ENCODE results near the gene KIAA1958. TPM values are rescaled to one million over a fixed set of nuclear protein-coding genes. Genes with fewer than 3 reads are reported as not detected.

Gene KIAA1958
- polyA plus RNA-seq, 3 donors: 1.9 to 4.2 (median 1.9) TPM

DNA sequence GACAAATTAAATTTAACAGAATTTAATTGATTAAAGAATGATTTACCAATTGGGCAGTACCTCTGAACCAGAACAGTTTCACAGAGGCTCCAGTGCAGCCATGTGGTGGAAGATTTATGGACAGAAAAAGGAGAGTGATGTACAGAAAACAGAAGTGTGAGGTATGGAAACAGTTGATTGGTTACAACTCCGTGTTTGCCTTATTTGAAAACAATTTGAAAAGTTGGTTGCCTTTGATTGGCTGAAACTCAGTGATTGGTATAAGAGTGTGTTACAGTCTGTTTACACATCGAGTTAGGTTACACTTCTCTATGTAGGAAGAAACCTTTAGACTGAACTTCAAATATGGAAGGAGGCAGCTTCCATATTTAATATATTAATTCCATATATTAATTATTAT, 30.1 kb downstream of the KIAA1958 start:
- peaks cover 14% of the 10 kb centered on the region for H3K4me1 Mint-ChIP-seq
- H4K20me1 ChIP-seq (ENCODE audit: insufficient read depth, low read length): no peaks in the 10 kb centered on the region
- no peaks in the 10 kb centered on the region for H3K36me3 ChIP-seq (replicated peaks in 1 of 2; ENCODE audit: control insufficient read depth in 1 of 2, insufficient read depth in 2 of 2, low read length in 2 of 2)
- H3K79me2 ChIP-seq (ENCODE audit: insufficient read depth, low read length): no peaks in the 10 kb centered on the region
- H3K4me2 ChIP-seq (replicated peaks; ENCODE audit: extremely low read depth, low read length, poor library complexity, severe bottlenecking): no peak overlapping the region
- no peaks in the 10 kb centered on the region for H3K27me3 ChIP-seq (ENCODE audit: control insufficient read depth in 2 of 2, insufficient read depth in 2 of 2, low read length in 2 of 2)
- no peaks in the 10 kb centered on the region for H3K9me3 ChIP-seq (replicated peaks in 1 of 2; ENCODE audit: control insufficient read depth in 1 of 2, insufficient read depth in 1 of 2, low read length in 2 of 2)
- TF ChIP-seq, protein P1, sequence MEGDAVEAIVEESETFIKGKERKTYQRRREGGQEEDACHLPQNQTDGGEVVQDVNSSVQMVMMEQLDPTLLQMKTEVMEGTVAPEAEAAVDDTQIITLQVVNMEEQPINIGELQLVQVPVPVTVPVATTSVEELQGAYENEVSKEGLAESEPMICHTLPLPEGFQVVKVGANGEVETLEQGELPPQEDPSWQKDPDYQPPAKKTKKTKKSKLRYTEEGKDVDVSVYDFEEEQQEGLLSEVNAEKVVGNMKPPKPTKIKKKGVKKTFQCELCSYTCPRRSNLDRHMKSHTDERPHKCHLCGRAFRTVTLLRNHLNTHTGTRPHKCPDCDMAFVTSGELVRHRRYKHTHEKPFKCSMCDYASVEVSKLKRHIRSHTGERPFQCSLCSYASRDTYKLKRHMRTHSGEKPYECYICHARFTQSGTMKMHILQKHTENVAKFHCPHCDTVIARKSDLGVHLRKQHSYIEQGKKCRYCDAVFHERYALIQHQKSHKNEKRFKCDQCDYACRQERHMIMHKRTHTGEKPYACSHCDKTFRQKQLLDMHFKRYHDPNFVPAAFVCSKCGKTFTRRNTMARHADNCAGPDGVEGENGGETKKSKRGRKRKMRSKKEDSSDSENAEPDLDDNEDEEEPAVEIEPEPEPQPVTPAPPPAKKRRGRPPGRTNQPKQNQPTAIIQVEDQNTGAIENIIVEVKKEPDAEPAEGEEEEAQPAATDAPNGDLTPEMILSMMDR (IDR thresholded peaks at IDR 0.05): no peak
- H3K27ac Mint-ChIP-seq: no peak overlapping the region
- H3K4me1 ChIP-seq (ENCODE audit: control insufficient read depth in 1 of 2, insufficient read depth in 2 of 2, low read length in 2 of 2): peaks cover 2 to 6% of the 10 kb centered on the region in 2 donors
- no peak overlapping the region for H3K4me3 ChIP-seq (replicated peaks in 1 of 3; ENCODE audit: low read depth in 2 of 3, low read length in 3 of 3)
- no peak overlapping the region for H3K9ac ChIP-seq (ENCODE audit: insufficient read depth, low read length, poor library complexity, severe bottlenecking)
- H3K36me3 Mint-ChIP-seq: no peaks in the 10 kb centered on the region
- H3K4me3 Mint-ChIP-seq: no peak overlapping the region
- WGBS (ENCODE audit: insufficient coverage): no CpG with 5 or more reads among the region's 2 CpGs
- no peak for DNase-seq
- no peaks in the 10 kb centered on the region for H3K9me3 Mint-ChIP-seq
- intact Hi-C loops (cut with micrococcal nuclease): no loop called here
- no peaks in the 10 kb centered on the region for H3K27me3 Mint-ChIP-seq (ENCODE audit: low read depth in 3 of 3)
- no peak overlapping the region for H2AFZ ChIP-seq (ENCODE audit: insufficient read depth, low read depth, low read length, poor library complexity, severe bottlenecking)
- no peak overlapping the region for H3K27ac ChIP-seq (ENCODE audit: low read depth in 1 of 2, low read length in 2 of 2)

DNA sequence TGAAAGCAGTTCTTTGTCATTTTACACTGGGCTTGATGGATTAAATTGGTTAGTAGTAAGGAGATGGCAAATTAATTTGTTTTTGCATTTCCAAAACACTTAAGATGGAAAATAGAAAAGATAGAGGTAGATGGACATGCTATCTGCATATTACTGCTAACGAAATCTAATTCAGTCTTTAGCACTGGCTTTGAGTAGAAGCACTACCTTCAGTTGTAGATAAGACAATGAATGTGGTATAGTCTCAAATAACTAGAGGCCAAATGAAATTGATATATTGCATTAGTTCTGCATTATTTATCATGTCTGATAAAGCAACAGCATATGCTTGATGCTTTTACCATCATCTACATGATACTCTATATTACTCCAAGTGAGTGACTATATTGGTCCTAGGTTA, 33.4 kb downstream of the KIAA1958 start:
- peaks cover 2 to 6% of the 10 kb centered on the region in 2 donors for H3K4me1 ChIP-seq (ENCODE audit: control insufficient read depth in 1 of 2, insufficient read depth in 2 of 2, low read length in 2 of 2)
- H3K27me3 ChIP-seq (ENCODE audit: control insufficient read depth in 2 of 2, insufficient read depth in 2 of 2, low read length in 2 of 2): no peaks in the 10 kb centered on the region
- no peaks in the 10 kb centered on the region for H4K20me1 ChIP-seq (ENCODE audit: insufficient read depth, low read length)
- Mint-ChIP-seq H3K9me3 (peaks cover 0 to 2% (median 0%) of the 10 kb centered on the region in 7 donors), H3K27me3 (ENCODE audit: low read depth in 3 of 3) (no peaks in the 10 kb centered on the region), H3K27ac (peak overlapping the region in 1 of 7 donors; percentile 42), H3K4me1 (peaks cover 14% of the 10 kb centered on the region), H3K36me3 (no peaks in the 10 kb centered on the region), H3K4me3 (no peak overlapping the region)
- no peak overlapping the region for H3K9ac ChIP-seq (ENCODE audit: insufficient read depth, low read length, poor library complexity, severe bottlenecking)
- no peak overlapping the region for H2AFZ ChIP-seq (ENCODE audit: insufficient read depth, low read depth, low read length, poor library complexity, severe bottlenecking)
- no peaks in the 10 kb centered on the region for H3K9me3 ChIP-seq (replicated peaks in 1 of 2; ENCODE audit: control insufficient read depth in 1 of 2, insufficient read depth in 1 of 2, low read length in 2 of 2)
- no peak overlapping the region for H3K4me3 ChIP-seq (replicated peaks in 1 of 3; ENCODE audit: low read depth in 2 of 3, low read length in 3 of 3)
- H3K79me2 ChIP-seq (ENCODE audit: insufficient read depth, low read length): no peaks in the 10 kb centered on the region
- H3K4me2 ChIP-seq (replicated peaks; ENCODE audit: extremely low read depth, low read length, poor library complexity, severe bottlenecking): no peak overlapping the region
- TF ChIP-seq, protein P1 (IDR thresholded peaks at IDR 0.05): no peak
- H3K27ac ChIP-seq (ENCODE audit: low read depth in 1 of 2, low read length in 2 of 2): no peak overlapping the region
- intact Hi-C loops (cut with micrococcal nuclease): no loop called here
- DNase-seq: no peak
- no CpG with 5 or more reads among the region's 1 CpG for WGBS (ENCODE audit: insufficient coverage)
- no peaks in the 10 kb centered on the region for H3K36me3 ChIP-seq (replicated peaks in 1 of 2; ENCODE audit: control insufficient read depth in 1 of 2, insufficient read depth in 2 of 2, low read length in 2 of 2)

Measured in CD14-positive monocyte (primary cell).